ENCODE results near the gene BCKDK.
A peak's percentile ranks its signal among the peaks of the same experiment; 100 is the strongest.
"Not testable (repeated sequence)": the region's sequence is repeated elsewhere in the genome, so short reads cannot be mapped to it uniquely, and the experiment has no call there.

The BCKDK gene

DNA sequence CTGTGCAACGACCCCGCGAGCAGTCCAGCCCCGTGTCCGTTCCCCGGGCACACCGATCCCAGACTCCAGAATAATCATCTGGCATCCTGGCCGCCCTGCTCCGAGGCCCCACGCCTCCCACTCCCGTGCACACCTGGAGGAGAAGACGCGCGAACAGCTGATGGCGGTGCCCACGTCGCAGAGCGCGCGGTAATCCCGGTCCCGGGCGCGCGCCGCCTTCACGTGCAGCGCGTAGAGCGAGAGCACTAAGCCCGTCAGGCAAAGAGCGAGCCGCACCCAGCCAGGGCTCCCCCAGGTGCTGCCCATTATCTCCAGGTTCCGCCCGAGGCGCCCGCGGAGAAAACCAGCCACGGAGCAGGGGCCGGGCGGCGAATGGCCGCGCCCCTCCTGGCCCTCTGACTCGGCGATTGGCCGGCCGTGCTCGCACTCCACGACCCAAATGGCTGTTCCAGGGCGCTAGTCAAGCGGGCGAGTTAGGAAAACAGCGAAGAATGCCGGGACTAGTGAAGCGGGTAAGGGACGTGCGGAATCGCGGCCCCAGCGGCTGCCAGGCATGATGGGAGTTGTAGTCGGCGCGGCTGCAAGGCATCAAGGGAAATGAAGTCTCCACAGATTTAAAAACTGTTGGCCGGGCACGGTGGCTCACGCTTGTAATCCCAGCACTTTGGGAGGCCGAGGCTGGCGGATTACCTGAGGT lies 13.6 kb upstream of the BCKDK start, which contains the start of gene VKORC1:
Gene VKORC1 (minus strand): TSS at position 374 of the 697 bp plus-strand sequence. CDS start 68 bp downstream, at position 306.
- Histone ChIP-seq H3K36me3 (ENCODE audit: control insufficient read depth in 5 of 5, insufficient read depth in 5 of 5, low read length in 5 of 5) (peaks cover 0 to 15% (median 12%) of the 10 kb centered on the region in 5 donors), H3K4me3 (ENCODE audit: low read depth in 1 of 5, low read length in 5 of 5) (peak within 1 kb of the TSS; percentile 84 to 97 (median 90)), H3K27me3 (ENCODE audit: control insufficient read depth in 5 of 5, insufficient read depth in 4 of 5, low read length in 5 of 5) (no peaks in the 10 kb centered on the region), H3K9ac (ENCODE audit: low read length in 5 of 5) (peak within 1 kb of the TSS in 4 of 5 donors; percentile 67 to 95 (median 84)), H3K4me1 (ENCODE audit: control insufficient read depth in 5 of 5, insufficient read depth in 5 of 5, low read length in 5 of 5) (peaks cover 0 to 24% (median 16%) of the 10 kb centered on the region in 5 donors), H3K9me3 (ENCODE audit: control insufficient read depth in 5 of 5, low read length in 5 of 5) (peaks cover 0 to under 1% (median 0%) of the 10 kb centered on the region in 5 donors), H3K27ac (ENCODE audit: low read depth, low read length) (peak within 1 kb of the TSS; percentile 50)

DNA sequence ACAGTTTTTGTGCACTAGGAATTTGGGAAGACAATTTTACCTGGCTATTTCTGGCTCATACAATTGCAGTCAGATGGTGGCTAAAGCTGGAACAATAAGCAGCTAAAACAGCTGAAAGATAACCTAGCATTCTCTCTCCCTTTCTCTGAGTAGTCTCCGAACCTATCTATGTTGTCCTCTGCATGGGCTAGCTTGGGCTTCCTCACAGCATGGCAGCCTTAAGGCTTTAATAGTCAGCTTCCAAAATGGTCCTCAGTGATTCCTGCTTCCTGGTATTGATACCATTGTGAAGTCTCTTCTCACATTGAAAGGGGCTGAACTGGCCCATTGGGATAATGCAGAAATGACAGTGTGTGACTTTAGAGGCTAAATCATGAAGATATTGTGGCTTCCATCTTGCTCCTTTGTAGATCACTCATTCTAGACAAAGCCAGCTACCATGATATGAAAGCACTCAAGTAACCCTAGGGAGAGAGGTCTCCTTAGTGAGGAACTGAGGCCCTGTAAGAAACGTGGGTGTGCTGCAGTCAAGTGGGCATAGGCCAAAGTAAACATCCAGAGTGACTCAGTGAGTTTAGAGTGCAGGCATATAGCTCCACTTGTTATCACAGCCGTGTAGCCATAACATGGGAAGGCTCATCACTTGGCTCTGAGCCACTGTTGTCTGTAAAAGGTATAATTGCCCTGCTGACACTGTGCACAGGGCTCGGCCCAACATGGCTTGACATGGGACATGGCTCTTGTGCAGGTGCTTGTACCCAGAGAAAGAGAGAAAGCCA lies 8.1 kb upstream of the BCKDK start:
- Histone ChIP-seq H3K9ac (ENCODE audit: low read length in 5 of 5) (no peak overlapping the region), H3K27ac (ENCODE audit: low read depth, low read length) (no peak overlapping the region), H3K9me3 (ENCODE audit: control insufficient read depth in 5 of 5, low read length in 5 of 5) (peaks cover 0 to 8% (median 5%) of the 10 kb centered on the region in 5 donors), H3K4me1 (ENCODE audit: control insufficient read depth in 5 of 5, insufficient read depth in 5 of 5, low read length in 5 of 5) (peaks cover 0 to 9% (median 4%) of the 10 kb centered on the region in 5 donors), H3K27me3 (ENCODE audit: control insufficient read depth in 5 of 5, insufficient read depth in 4 of 5, low read length in 5 of 5) (no peaks in the 10 kb centered on the region), H3K36me3 (ENCODE audit: control insufficient read depth in 5 of 5, insufficient read depth in 5 of 5, low read length in 5 of 5) (no peaks in the 10 kb centered on the region), H3K4me3 (ENCODE audit: low read depth in 1 of 5, low read length in 5 of 5) (no peak overlapping the region)

DNA sequence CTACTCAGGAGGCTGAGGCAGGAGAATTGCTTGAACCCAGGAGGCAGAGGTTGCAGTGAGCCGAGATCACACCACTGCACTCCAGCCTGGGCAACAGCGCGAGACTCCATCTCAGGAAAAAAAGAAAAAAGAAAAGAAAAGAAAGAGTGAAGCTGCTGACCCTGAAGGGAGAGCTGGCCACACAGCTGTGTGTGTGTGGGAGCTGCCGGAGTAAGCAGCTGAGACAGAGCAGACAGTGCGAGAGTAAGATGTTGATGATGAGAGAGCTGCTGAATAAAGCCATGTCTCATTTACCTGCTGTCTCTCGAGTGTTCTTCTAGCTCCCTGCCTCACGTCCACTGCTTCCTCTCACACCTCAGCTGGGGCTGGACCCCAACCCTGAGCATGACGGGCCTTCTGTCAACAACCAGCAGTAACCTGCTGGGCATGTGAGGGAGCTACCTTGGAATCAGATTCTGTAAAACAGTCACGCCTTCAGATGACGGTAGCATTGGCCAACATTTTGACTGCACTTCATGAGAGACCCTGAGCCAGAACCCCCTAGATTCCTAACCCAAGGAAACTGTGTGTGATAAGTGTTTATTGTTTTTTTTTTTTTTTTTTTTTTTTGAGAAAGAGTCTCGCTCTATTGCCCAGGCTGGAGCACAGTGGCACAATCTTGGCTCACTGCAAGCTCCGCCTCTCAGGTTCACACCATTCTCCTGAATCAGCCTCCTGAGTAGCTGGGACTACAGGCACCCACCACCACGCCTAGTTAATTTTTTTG lies 7.1 kb upstream of the BCKDK start:
- H3K4me3 ChIP-seq (ENCODE audit: low read depth in 1 of 5, low read length in 5 of 5); H3K9me3 ChIP-seq (ENCODE audit: control insufficient read depth in 5 of 5, low read length in 5 of 5); H3K27ac ChIP-seq (ENCODE audit: low read depth, low read length); H3K9ac ChIP-seq (ENCODE audit: low read length in 5 of 5); H3K36me3 ChIP-seq (ENCODE audit: control insufficient read depth in 5 of 5, insufficient read depth in 5 of 5, low read length in 5 of 5); H3K27me3 ChIP-seq (ENCODE audit: control insufficient read depth in 5 of 5, insufficient read depth in 4 of 5, low read length in 5 of 5); H3K4me1 ChIP-seq (ENCODE audit: control insufficient read depth in 5 of 5, insufficient read depth in 5 of 5, low read length in 5 of 5): not testable (repeated sequence)

DNA sequence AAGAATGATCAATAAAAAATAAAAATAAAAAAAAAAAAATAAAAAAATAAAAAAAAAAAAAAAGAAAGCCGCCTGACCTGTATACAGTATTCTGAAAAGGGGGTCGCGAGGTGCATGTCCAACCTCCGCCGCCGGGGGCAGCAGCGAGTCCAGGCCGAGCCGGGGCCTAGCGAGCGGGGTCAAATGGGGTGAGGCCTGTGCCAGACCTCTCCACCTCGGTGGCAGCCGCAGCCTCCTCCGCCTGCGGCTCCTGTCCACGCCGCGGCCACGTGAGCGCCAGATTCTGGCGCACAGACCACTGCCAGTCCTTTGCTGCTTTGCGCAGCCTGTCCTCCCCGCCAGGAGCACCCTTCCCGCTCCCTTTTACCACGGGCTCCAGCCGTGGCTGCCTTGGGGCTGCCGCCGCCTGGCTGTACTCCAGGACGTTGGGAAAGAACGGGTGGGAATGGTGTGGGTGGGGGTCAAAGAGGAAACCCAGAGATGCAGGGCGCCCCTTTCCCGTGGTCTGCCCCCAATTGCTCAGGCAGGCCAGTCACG lies 2.4 kb upstream of the BCKDK start:
- H3K9ac ChIP-seq (ENCODE audit: low read length in 5 of 5): no peak overlapping the region
- no peaks in the 10 kb centered on the region for H3K27me3 ChIP-seq (ENCODE audit: control insufficient read depth in 5 of 5, insufficient read depth in 4 of 5, low read length in 5 of 5)
- no peak overlapping the region for H3K27ac ChIP-seq (ENCODE audit: low read depth, low read length)
- peaks cover 0 to 16% (median 15%) of the 10 kb centered on the region in 5 donors for H3K36me3 ChIP-seq (ENCODE audit: control insufficient read depth in 5 of 5, insufficient read depth in 5 of 5, low read length in 5 of 5)
- H3K4me3 ChIP-seq (ENCODE audit: low read depth in 1 of 5, low read length in 5 of 5): peak overlapping the region in 3 of 5 donors; percentile 34 to 48 (median 36)
- H3K9me3 ChIP-seq (ENCODE audit: control insufficient read depth in 5 of 5, low read length in 5 of 5): no peaks in the 10 kb centered on the region
- peaks cover 2 to 28% (median 21%) of the 10 kb centered on the region in 5 donors for H3K4me1 ChIP-seq (ENCODE audit: control insufficient read depth in 5 of 5, insufficient read depth in 5 of 5, low read length in 5 of 5)

DNA sequence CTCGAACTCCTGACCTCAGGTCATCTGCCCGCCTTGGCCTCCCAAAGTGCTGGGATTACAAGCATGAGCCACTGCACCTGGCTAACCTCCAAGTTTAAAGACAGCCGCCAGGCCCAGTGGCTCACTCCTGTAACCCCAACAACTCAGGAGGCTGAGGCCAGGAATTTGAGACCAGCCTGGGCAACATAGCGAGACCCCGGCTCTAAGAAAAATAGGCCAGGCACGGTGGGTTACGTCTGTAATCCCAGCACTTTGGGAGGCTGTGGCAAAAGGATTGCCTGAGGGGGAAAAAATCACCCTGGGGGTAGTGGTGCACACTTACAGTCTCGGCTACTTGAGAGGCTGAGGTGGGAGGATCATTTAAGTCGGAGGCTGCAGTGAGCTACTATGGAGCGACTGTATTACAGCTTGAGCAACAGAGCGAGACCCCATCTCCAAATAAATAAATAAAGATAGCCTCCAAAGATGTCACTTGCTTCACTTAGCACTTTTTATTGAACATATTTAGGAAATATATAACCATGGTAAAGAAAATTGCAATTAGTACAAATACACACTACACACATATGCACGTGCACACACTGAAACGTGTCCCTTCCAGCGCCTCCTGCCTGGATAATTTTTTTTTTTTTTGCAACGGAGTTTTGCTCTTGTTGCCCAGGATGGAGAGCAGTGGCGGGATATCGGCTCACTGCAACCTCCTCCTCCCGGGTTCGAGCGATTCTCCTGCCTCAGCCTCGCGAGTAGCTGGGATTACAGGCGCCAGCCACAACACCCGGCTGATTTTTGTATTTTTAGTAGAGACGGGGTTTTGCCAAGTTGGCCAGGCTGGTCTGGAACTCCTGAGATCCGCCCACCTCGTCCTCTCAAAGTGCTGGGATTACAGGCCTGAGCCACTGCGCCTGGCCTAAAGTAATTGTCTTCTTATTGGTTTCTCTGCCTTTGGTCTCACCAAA lies 1.4 kb upstream of the BCKDK start:
- H3K9me3 ChIP-seq (ENCODE audit: control insufficient read depth in 5 of 5, low read length in 5 of 5): no peaks in the 10 kb centered on the region
- no peak overlapping the region for H3K27ac ChIP-seq (ENCODE audit: low read depth, low read length)
- H3K36me3 ChIP-seq (ENCODE audit: control insufficient read depth in 5 of 5, insufficient read depth in 5 of 5, low read length in 5 of 5): peaks cover 0 to 26% (median 26%) of the 10 kb centered on the region in 5 donors
- peaks cover 2 to 28% (median 21%) of the 10 kb centered on the region in 5 donors for H3K4me1 ChIP-seq (ENCODE audit: control insufficient read depth in 5 of 5, insufficient read depth in 5 of 5, low read length in 5 of 5)
- H3K9ac ChIP-seq (ENCODE audit: low read length in 5 of 5): no peak overlapping the region
- H3K4me3 ChIP-seq (ENCODE audit: low read depth in 1 of 5, low read length in 5 of 5): no peak overlapping the region
- no peaks in the 10 kb centered on the region for H3K27me3 ChIP-seq (ENCODE audit: control insufficient read depth in 5 of 5, insufficient read depth in 4 of 5, low read length in 5 of 5)

DNA sequence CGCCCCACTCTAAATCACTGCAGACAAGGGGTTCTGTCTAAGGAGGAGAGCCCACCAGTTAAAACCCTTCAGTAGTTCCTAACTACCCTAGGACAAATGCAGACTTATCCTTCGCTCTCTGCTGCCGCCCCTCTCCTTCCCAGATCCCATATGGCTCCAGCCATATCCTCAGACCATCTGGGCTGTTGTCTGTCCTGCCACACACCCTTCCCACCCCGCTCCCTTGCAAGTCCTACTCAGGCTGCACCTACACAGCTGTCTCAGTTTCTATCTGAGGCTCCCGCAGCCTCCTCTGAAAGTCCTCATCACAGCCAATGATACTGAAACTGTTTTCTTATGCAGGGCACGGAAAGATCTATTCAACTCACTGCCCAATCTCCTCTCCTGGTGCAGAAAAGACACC lies 720 bp upstream of the BCKDK start:
- Histone ChIP-seq H3K9ac (ENCODE audit: low read length in 5 of 5) (no peak overlapping the region), H3K4me3 (ENCODE audit: low read depth in 1 of 5, low read length in 5 of 5) (peak overlapping the region in 1 of 5 donors; percentile 19)

DNA sequence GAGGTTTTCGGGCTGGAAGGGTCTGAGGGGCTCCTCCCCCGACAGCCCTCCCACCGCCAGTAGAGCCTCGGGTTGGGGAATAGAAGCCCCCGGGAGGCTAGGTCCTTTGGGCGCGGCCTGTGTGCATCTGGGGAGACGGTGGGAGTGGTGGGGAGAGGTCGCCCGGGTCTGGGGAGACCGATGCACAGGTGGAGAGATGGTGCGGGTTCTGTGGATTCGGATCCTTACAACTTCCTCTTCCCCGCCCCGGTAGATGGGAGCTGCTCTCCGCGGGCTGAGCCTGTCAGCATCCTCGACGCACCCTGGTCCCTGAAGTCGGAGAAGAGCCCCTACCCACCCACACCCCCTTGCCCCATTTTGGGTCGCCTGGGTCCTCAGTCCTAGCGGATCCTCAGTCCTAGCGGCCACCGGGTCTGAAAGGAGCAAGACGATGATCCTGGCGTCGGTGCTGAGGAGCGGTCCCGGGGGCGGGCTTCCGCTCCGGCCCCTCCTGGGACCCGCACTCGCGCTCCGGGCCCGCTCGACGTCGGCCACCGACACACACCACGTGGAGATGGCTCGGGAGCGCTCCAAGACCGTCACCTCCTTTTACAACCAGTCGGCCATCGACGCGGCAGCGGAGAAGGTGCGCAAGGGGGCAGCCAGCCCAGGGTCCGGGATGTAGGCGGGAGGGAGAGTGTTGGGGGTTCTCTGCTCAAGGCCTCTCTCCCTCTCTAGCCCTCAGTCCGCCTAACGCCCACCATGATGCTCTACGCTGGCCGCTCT lies 790 bp downstream of the BCKDK start:
- peak overlapping the region; percentile 62 for H3K27ac ChIP-seq (ENCODE audit: low read depth, low read length)
- peak overlapping the region in 4 of 5 donors; percentile 66 to 83 (median 80) for H3K4me3 ChIP-seq (ENCODE audit: low read depth in 1 of 5, low read length in 5 of 5)
- peaks cover 0 to 39% (median 38%) of the 10 kb centered on the region in 5 donors for H3K36me3 ChIP-seq (ENCODE audit: control insufficient read depth in 5 of 5, insufficient read depth in 5 of 5, low read length in 5 of 5)
- H3K9me3 ChIP-seq (ENCODE audit: control insufficient read depth in 5 of 5, low read length in 5 of 5): no peaks in the 10 kb centered on the region
- peak overlapping the region in 4 of 5 donors; percentile 91 to 94 (median 93) for H3K9ac ChIP-seq (ENCODE audit: low read length in 5 of 5)
- no peaks in the 10 kb centered on the region for H3K27me3 ChIP-seq (ENCODE audit: control insufficient read depth in 5 of 5, insufficient read depth in 4 of 5, low read length in 5 of 5)
- H3K4me1 ChIP-seq (ENCODE audit: control insufficient read depth in 5 of 5, insufficient read depth in 5 of 5, low read length in 5 of 5): peaks cover 6 to 43% (median 38%) of the 10 kb centered on the region in 5 donors

More for the DNA sequence above, 720 bp upstream of the BCKDK start:
- Histone ChIP-seq H3K36me3 (ENCODE audit: control insufficient read depth in 5 of 5, insufficient read depth in 5 of 5, low read length in 5 of 5) (peaks cover 0 to 33% (median 32%) of the 10 kb centered on the region in 5 donors), H3K9me3 (ENCODE audit: control insufficient read depth in 5 of 5, low read length in 5 of 5) (no peaks in the 10 kb centered on the region), H3K27me3 (ENCODE audit: control insufficient read depth in 5 of 5, insufficient read depth in 4 of 5, low read length in 5 of 5) (no peaks in the 10 kb centered on the region), H3K27ac (ENCODE audit: low read depth, low read length) (no peak overlapping the region), H3K4me1 (ENCODE audit: control insufficient read depth in 5 of 5, insufficient read depth in 5 of 5, low read length in 5 of 5) (peaks cover 2 to 29% (median 24%) of the 10 kb centered on the region in 5 donors)

DNA sequence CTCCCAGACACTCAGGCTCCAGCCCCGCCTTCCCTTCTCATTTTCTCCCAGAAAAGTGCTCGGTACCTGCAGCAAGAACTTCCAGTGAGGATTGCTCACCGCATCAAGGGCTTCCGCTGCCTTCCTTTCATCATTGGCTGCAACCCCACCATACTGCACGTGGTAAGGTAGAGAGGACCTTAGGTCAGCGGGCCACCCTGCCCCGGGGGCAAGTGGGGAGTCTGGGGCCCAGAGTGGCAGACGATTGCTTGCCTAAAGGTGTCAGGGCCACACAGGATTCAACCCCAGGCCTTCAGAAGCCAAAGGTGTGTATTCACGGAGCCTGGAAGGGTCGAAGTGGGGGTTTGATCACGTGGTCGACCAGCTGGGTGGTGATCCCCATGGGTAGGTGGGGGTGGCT lies 1.4 kb downstream of the BCKDK start:
- H3K4me3 ChIP-seq (ENCODE audit: low read depth in 1 of 5, low read length in 5 of 5): peak overlapping the region in 1 of 5 donors; percentile 82
- H3K9ac ChIP-seq (ENCODE audit: low read length in 5 of 5): no peak overlapping the region
- H3K27ac ChIP-seq (ENCODE audit: low read depth, low read length): no peak overlapping the region
- H3K4me1 ChIP-seq (ENCODE audit: control insufficient read depth in 5 of 5, insufficient read depth in 5 of 5, low read length in 5 of 5): peaks cover 6 to 43% (median 42%) of the 10 kb centered on the region in 5 donors
- H3K27me3 ChIP-seq (ENCODE audit: control insufficient read depth in 5 of 5, insufficient read depth in 4 of 5, low read length in 5 of 5): no peaks in the 10 kb centered on the region
- no peaks in the 10 kb centered on the region for H3K9me3 ChIP-seq (ENCODE audit: control insufficient read depth in 5 of 5, low read length in 5 of 5)
- peaks cover 0 to 39% (median 38%) of the 10 kb centered on the region in 5 donors for H3K36me3 ChIP-seq (ENCODE audit: control insufficient read depth in 5 of 5, insufficient read depth in 5 of 5, low read length in 5 of 5)
